H1 (cell line): ENCODE measurements around the gene SFMBT2. TPM values are rescaled to one million over a fixed set of nuclear protein-coding genes. Genes with fewer than 3 reads are reported as not detected.

Experiments
- CTCF ChIA-PET: fragments of 300-600 bp; sonication (Branson Sonifier 250); formaldehyde crosslinking; loops from one replicate; lab custom pipeline; 2021; ENCODE audit not compliant: partially characterized antibody; lab: Charles Lee
- POLR2A ChIA-PET: fragments of 300-600 bp; sonication (Branson Sonifier 250); formaldehyde crosslinking; loops from one replicate; lab custom pipeline; 2021; ENCODE audit warnings: inconsistent platforms; ENCODE audit not compliant: partially characterized antibody; lab: Charles Lee
- DNase-seq, 2 experiments: peaks; one replicate each; pipeline versions ENCODE4 v3.0.0 to v3.0.0-alpha.2; 2010 to 2022; ENCODE audit warnings: low spot score in 2 of 2, low read depth in 1 of 2, mixed read lengths in 1 of 2
- FAIRE-seq: peaks from 2 replicates; lab custom pipeline; 2011; peaks lifted over from hg19 to GRCh38; lab: Jason Lieb, UNC
- H2AFZ ChIP-seq: 2 replicates; pipeline ENCODE4 v1.8.1; 2012; ENCODE audit warnings: low read length, inconsistent platforms
- H2AK5ac ChIP-seq: 2 replicates; pipeline ENCODE4 v1.6.1; 2013; ENCODE audit warnings: low read depth, low read length
- H2BK120ac ChIP-seq: replicated peaks from 2 replicates; pipeline ENCODE3; 2013; ENCODE audit warnings: low read depth, low read length, inconsistent platforms
- H2BK12ac ChIP-seq: 2 replicates; pipeline ENCODE4 v1.6.1; 2013; ENCODE audit warnings: low read depth, low read length
- H2BK15ac ChIP-seq: 2 replicates; pipeline ENCODE4 v1.6.1; 2013; ENCODE audit warnings: low read length
- H2BK20ac ChIP-seq: 2 replicates; pipeline ENCODE4 v1.6.1; 2013; ENCODE audit warnings: low read length
- H2BK5ac ChIP-seq: 2 replicates; pipeline ENCODE4 v1.6.1; 2013; ENCODE audit warnings: low read depth, low read length
- H3K14ac ChIP-seq: 2 replicates; pipeline ENCODE4 v1.6.1; 2013; ENCODE audit warnings: inconsistent platforms; ENCODE audit not compliant: insufficient read length
- H3K18ac ChIP-seq: 2 replicates; pipeline ENCODE4 v1.6.1; 2013; ENCODE audit warnings: low read length; ENCODE audit errors: extremely low read depth
- H3K23ac ChIP-seq: 2 replicates; pipeline ENCODE4 v1.6.1; 2013; ENCODE audit warnings: inconsistent platforms; ENCODE audit not compliant: insufficient read length
- H3K23me2 ChIP-seq: 2 replicates; pipeline ENCODE4 v1.6.1; 2013; ENCODE audit warnings: low read depth, low read length
- H3K27ac ChIP-seq: 2 replicates; pipeline ENCODE4 v1.6.1; 2011; ENCODE audit warnings: low read depth, low read length, inconsistent platforms
- H3K27me3 ChIP-seq, 4 experiments: replicated peaks in 1 of 4; 1 replicate in 1 of 4; 2 replicates in 3 of 4; pipeline versions ENCODE4 v1.6.1 to v1.8.1; 2011 to 2013; ENCODE audit warnings: low read length in 3 of 4, mild to moderate bottlenecking in 3 of 4, inconsistent platforms in 2 of 4, mixed read lengths in 2 of 4, moderate library complexity in 1 of 4; ENCODE audit not compliant: control insufficient read depth in 3 of 4, insufficient read depth in 3 of 4; ENCODE audit errors: extremely low read depth in 1 of 4
- H3K36me3 ChIP-seq, 4 experiments: 2 replicates each; pipeline versions ENCODE4 v1.6.1 to v1.8.1; 2011 to 2013; ENCODE audit warnings: mild to moderate bottlenecking in 4 of 4, low read length in 3 of 4, moderate library complexity in 2 of 4, control low read depth in 1 of 4, inconsistent platforms in 1 of 4; ENCODE audit not compliant: insufficient read depth in 4 of 4, control insufficient read depth in 2 of 4
- H3K4ac ChIP-seq: replicated peaks from 2 replicates; pipeline ENCODE3; 2013; ENCODE audit warnings: low read length, low read depth, mixed read lengths, inconsistent platforms; ENCODE audit not compliant: insufficient read length
- H3K4me1 ChIP-seq, 4 experiments: replicated peaks in 1 of 4; 1 replicate in 1 of 4; 2 replicates in 3 of 4; pipeline versions ENCODE4 v1.6.1 to v1.8.1; 2011 to 2013; ENCODE audit warnings: low read length in 3 of 4, inconsistent platforms in 2 of 4, mixed read lengths in 1 of 4; ENCODE audit not compliant: insufficient read depth in 4 of 4, control insufficient read depth in 3 of 4
- H3K4me2 ChIP-seq, 2 experiments: 2 replicates each; pipeline versions ENCODE4 v1.6.1 to v1.8.1; 2011 to 2013; ENCODE audit warnings: low read depth in 2 of 2, low read length in 2 of 2, control low read depth in 1 of 2, inconsistent platforms in 1 of 2, mild to moderate bottlenecking in 1 of 2; ENCODE audit not compliant: insufficient read depth in 1 of 2
- H3K4me3 ChIP-seq, 4 experiments: fragments of 200-600, 300-600 bp in 1 of 4; sonication (generic), shearing (Covaris generic), sonication (Bioruptor Twin) in 1 of 4; 2 replicates each; pipeline versions ENCODE4 v1.5.1 to v1.8.1; 2011 to 2016; ENCODE audit warnings: low read length in 4 of 4, low read depth in 3 of 4, control low read depth in 2 of 4, inconsistent platforms in 2 of 4, mild to moderate bottlenecking in 2 of 4, mixed read lengths in 1 of 4, moderate library complexity in 1 of 4; ENCODE audit not compliant: insufficient read depth in 2 of 4; ENCODE audit errors: extremely low read depth in 1 of 4
- H3K56ac ChIP-seq: replicated peaks from 2 replicates; pipeline ENCODE3; 2013; ENCODE audit warnings: low read depth, mild to moderate bottlenecking, mixed read lengths, low read length, inconsistent platforms; ENCODE audit not compliant: insufficient read length
- H3K79me1 ChIP-seq: 2 replicates; pipeline ENCODE4 v1.6.1; 2013; ENCODE audit warnings: low read depth, low read length, control low read depth
- H3K79me2 ChIP-seq, 2 experiments: 2 replicates each; pipeline versions ENCODE4 v1.6.1 to v1.8.1; 2012 to 2013; ENCODE audit warnings: low read length in 2 of 2, mild to moderate bottlenecking in 2 of 2, inconsistent platforms in 1 of 2; ENCODE audit not compliant: insufficient read depth in 2 of 2, control insufficient read depth in 1 of 2
- H3K9ac ChIP-seq, 4 experiments: replicated peaks in 1 of 4; 1 replicate in 1 of 4; 2 replicates in 3 of 4; pipeline versions ENCODE4 v1.6.1 to v1.8.1; 2011 to 2013; ENCODE audit warnings: low read depth in 3 of 4, low read length in 3 of 4, control low read depth in 2 of 4, mild to moderate bottlenecking in 2 of 4, moderate library complexity in 2 of 4, inconsistent platforms in 1 of 4; ENCODE audit errors: extremely low read depth in 1 of 4
- H3K9me3 ChIP-seq, 2 experiments: 2 replicates each; pipeline versions ENCODE4 v1.6.1 to v1.8.1; 2012 to 2013; ENCODE audit warnings: mild to moderate bottlenecking in 2 of 2, moderate library complexity in 2 of 2, control low read depth in 1 of 2, inconsistent platforms in 1 of 2, low read depth in 1 of 2, low read length in 1 of 2, mixed read lengths in 1 of 2; ENCODE audit not compliant: insufficient read depth in 2 of 2
- H4K20me1 ChIP-seq, 2 experiments: replicated peaks in 1 of 2; 2 replicates each; pipeline versions ENCODE3 to v1.8.1; 2011 to 2013; ENCODE audit warnings: inconsistent platforms in 2 of 2, low read length in 2 of 2, mild to moderate bottlenecking in 1 of 2; ENCODE audit not compliant: insufficient read depth in 2 of 2, control insufficient read depth in 1 of 2
- H4K5ac ChIP-seq: 2 replicates; pipeline ENCODE4 v1.6.1; 2013; ENCODE audit warnings: low read length, low read depth, mixed read lengths, inconsistent platforms; ENCODE audit not compliant: insufficient read length
- H4K8ac ChIP-seq: 2 replicates; pipeline ENCODE4 v1.8.0; 2013; ENCODE audit warnings: mild to moderate bottlenecking, moderate library complexity, low read length, inconsistent platforms; ENCODE audit not compliant: insufficient read depth; ENCODE audit errors: extremely low read depth
- H4K91ac ChIP-seq: replicated peaks from 2 replicates; pipeline ENCODE3; 2013; ENCODE audit warnings: low read length, mixed read lengths, inconsistent platforms; ENCODE audit not compliant: insufficient read length
- CBX5 ChIP-seq: fragments of 300-800, 300-1000 bp; sonication (generic); IDR thresholded peaks from 2 replicates; pipeline ENCODE4 v1.7.1; 2016; ENCODE audit warnings: antibody characterized with exemption, low read length, low read depth
- EGR1 ChIP-seq: IDR thresholded peaks from 2 replicates; pipeline ENCODE4 v1.6.1; 2011; ENCODE audit warnings: low read depth, low read length, borderline replicate concordance
- NANOG ChIP-seq: IDR thresholded peaks from 2 replicates; pipeline ENCODE4 v1.6.1; 2011; ENCODE audit warnings: low read length, low read depth, mild to moderate bottlenecking, inconsistent platforms; ENCODE audit not compliant: insufficient read depth, poor library complexity, severe bottlenecking
- PHF8 ChIP-seq: fragments of 200-600 bp; sonication (generic); conservative IDR thresholded peaks from 2 replicates; pipeline ENCODE4 v1.7.1; 2012; ENCODE audit warnings: low read depth, mild to moderate bottlenecking, inconsistent platforms, low read length, moderate library complexity
- RBBP5 ChIP-seq: IDR thresholded peaks from 2 replicates; pipeline ENCODE4 v1.7.1; 2012; ENCODE audit warnings: low read depth, mild to moderate bottlenecking, inconsistent platforms, low read length, moderate library complexity, borderline replicate concordance
- TEAD4 ChIP-seq: IDR thresholded peaks from 2 replicates; pipeline ENCODE4 v1.6.1; 2012; ENCODE audit warnings: low read depth, low read length, inconsistent platforms, mixed read lengths
- WGBS, 2 experiments: shearing (Covaris generic) in 1 of 2; methylation state at CpG; one replicate each; pipeline versions ENCODE4 v1.1.6 to v1.1.7; 2013 to 2015; ENCODE audit warnings: low lambda C conversion rate in 2 of 2, mixed read lengths in 2 of 2, inconsistent platforms in 1 of 2, low coverage in 1 of 2, missing lambda C conversion rate in 1 of 2; ENCODE audit not compliant: insufficient replicate concordance in 2 of 2, insufficient coverage in 1 of 2, insufficient read length in 1 of 2; ENCODE audit errors: extremely low coverage in 1 of 2, missing lambda C conversion rate in 1 of 2; 5-methylcytosine and 5-hydroxymethylcytosine counted together
- polyA plus RNA-seq, 7 experiments: library from polyadenylated mRNA; depleted of rRNA in 3 of 7; stranded (reverse) in 5 of 7; unstranded in 2 of 7; fragments of >200 nt in 5 of 7; fragments of 200-250 nt in 2 of 7; gene quantifications; 1 replicate in 5 of 7; 2 replicates in 1 of 7; 4 replicates in 1 of 7; pipeline versions ENCODE4 v1.2.1 to v1.2.3, GENCODE V29; 2011 to 2013; ENCODE audit warnings: missing spikeins in 2 of 7, mixed read lengths in 2 of 7
- total RNA-seq: library from RNA; stranded (reverse); fragmentation: NEBNext Ultra II Directional; extraction: Animal tissue kit (Norgen Biotek cat#: 25700); gene quantifications from 2 replicates; pipeline ENCODE4 v1.2.1, GENCODE V29; 2021

The SFMBT2 gene
- total and polyA plus RNA-seq, 2 of the 8 experiments (the other 6 are each of a cell fraction or from before 2014, with no cell fraction given): 2.9 to 11.0 TPM

- Histone ChIP-seq H4K5ac (no peak overlapping the region), H2BK12ac (0 out of 2 replicates have a peak overlapping the region, but pooled peaks have one; percentile 27), H3K36me3 (no peaks in the 10 kb centered on the region), H3K56ac (no peak overlapping the region), H3K4ac (no peak overlapping the region), H3K14ac (no peak overlapping the region), H4K91ac (no peak overlapping the region), H4K8ac (no peak overlapping the region), H3K4me2 (no peak overlapping the region), H3K27ac (no peak overlapping the region), H2AK5ac (no peak overlapping the region), H2AFZ (no peak overlapping the region), H3K4me1 (no peaks in the 10 kb centered on the region), H3K79me1 (peaks cover 4% of the 10 kb centered on the region; the same call in 1 of the 2 replicates), H4K20me1 (no peaks in the 10 kb centered on the region), H3K18ac (peak overlapping the region; percentile 19; the same call in 1 of the 2 replicates), H2BK120ac (no peak overlapping the region), H3K79me2 (peaks cover 2 to 19% of the 10 kb centered on the region in 2 experiments; a peak in 2 of 4 replicates), H3K23ac (no peak overlapping the region), H2BK5ac (no peak overlapping the region), H3K9me3 (no peaks in the 10 kb centered on the region), H3K4me3 (no peak overlapping the region), H3K23me2 (no peaks in the 10 kb centered on the region), H2BK20ac (no peak overlapping the region), H3K27me3 (no peaks in the 10 kb centered on the region), H3K9ac (no peak overlapping the region), H2BK15ac (no peak overlapping the region)
- FAIRE-seq (no peak), DNase-seq (no peak)
- 84% methylated on average over 7 of the region's 7 CpGs; no CpG with 5 or more reads in 1 of the 2 experiments for WGBS, 2 experiments
- CTCF ChIA-PET: interaction anchor here (0.8 kb wide), 1 partner anchor 11 kb away, joined by 3 read pairs; no protein-coding TSS in a partner anchor
- POLR2A ChIA-PET: no interaction called here
- TF ChIP-seq TEAD4: no peak
- TF ChIP-seq CBX5: no peak
- no peak for TF ChIP-seq PHF8
- TF ChIP-seq NANOG: no peak
- TF ChIP-seq EGR1: no peak
- no peak for TF ChIP-seq RBBP5
Measured at GRCh38 chr10:7312488-7312857, 98.4 kb downstream of the SFMBT2 start.
